Heart left ventricle (tissue), 16 donors: ENCODE results near the gene RRAS2. TPM values are rescaled to one million over a fixed set of nuclear protein-coding genes. Genes with fewer than 3 reads are reported as not detected.

Source experiments
- ATAC-seq, 4 donors: fragments of 200-7000 bp; cut with Tn5 transposase; one replicate each; pipeline ENCODE4 v1.9.1; 2020 to 2022; ENCODE audit warnings: moderate library complexity in 4 of 4, mild to moderate bottlenecking in 3 of 4, moderate number of reproducible peaks in 1 of 4
- DNase-seq, 5 donors: peaks; one replicate each; pipeline ENCODE4 v3.0.0-alpha.2; 2020
- H3K27ac ChIP-seq, 12 donors: fragments of 200-600 bp; sonication (generic) in 4 of 12; one replicate each; pipeline versions ENCODE4 v1.5.0 to v1.8.0; 2016 to 2022; ENCODE audit warnings: mild to moderate bottlenecking in 2 of 12
- H3K27me3 ChIP-seq, 9 donors: fragments of 200-600 bp; sonication (generic) in 2 of 9; one replicate each; pipeline versions ENCODE4 v1.5.1 to v1.8.0; 2016 to 2022; ENCODE audit warnings: mild to moderate bottlenecking in 3 of 9
- H3K36me3 ChIP-seq, 9 donors: fragments of 200-600 bp; sonication (generic) in 2 of 9; one replicate each; pipeline versions ENCODE4 v1.5.0 to v1.8.0; 2018 to 2022; ENCODE audit warnings: mild to moderate bottlenecking in 2 of 9
- H3K4me1 ChIP-seq, 12 donors: fragments of 200-600 bp; sonication (generic) in 4 of 12; one replicate each; pipeline versions ENCODE4 v1.5.0 to v1.8.0; 2016 to 2022; ENCODE audit warnings: mild to moderate bottlenecking in 3 of 12
- H3K4me3 ChIP-seq, 12 donors: fragments of 200-600 bp; sonication (generic) in 4 of 12; one replicate each; pipeline versions ENCODE4 v1.5.0 to v1.8.0; 2017 to 2022; ENCODE audit warnings: mild to moderate bottlenecking in 9 of 12, moderate library complexity in 4 of 12
- H3K9me3 ChIP-seq, 12 donors: fragments of 200-600 bp; sonication (generic) in 4 of 12; one replicate each; pipeline versions ENCODE4 v1.5.0 to v1.8.0; 2016 to 2022; ENCODE audit warnings: mild to moderate bottlenecking in 1 of 12
- CTCF ChIP-seq, 12 donors: fragments of 200-600 bp; sonication (generic) in 4 of 12; IDR thresholded peaks; one replicate each; pipeline versions ENCODE4 v1.5.0 to v1.8.0; 2018 to 2022; ENCODE audit warnings: antibody characterized with exemption in 12 of 12, mild to moderate bottlenecking in 5 of 12
- POLR2A ChIP-seq, 2 donors: fragments of 450-650 bp; IDR thresholded peaks; one replicate each; pipeline ENCODE4 v1.6.1; 2017; ENCODE audit warnings: antibody characterized with exemption in 2 of 2, mild to moderate bottlenecking in 2 of 2, moderate library complexity in 2 of 2
- WGBS, 4 donors: extraction: QIAGEN DNeasy Blood & Tissue Kit in 2 of 4; methylation state at CpG; one replicate each; pipeline versions ENCODE4 v1.1.5 to v1.1.7; 2013 to 2018; 5-methylcytosine and 5-hydroxymethylcytosine counted together
- intact Hi-C, 10 donors: fragments of 100-400 bp; cut with DNase I; formaldehyde crosslinking; loops; one replicate each; pipeline versions ENCODE4 v1.11.1 to v1.14.2; 2022
- polyA plus RNA-seq, 2 donors: library from polyadenylated mRNA; stranded (reverse); fragments of 200-250 nt; gene quantifications; one replicate each; pipeline ENCODE4 v1.2.3, GENCODE V29; 2013
- total RNA-seq, 9 donors: library from RNA; depleted of rRNA in 2 of 9; stranded (reverse); fragments of >200 nt in 2 of 9; fragmentation: NEBNext Ultra II Directional in 3 of 9; extraction: Animal tissue kit (Norgen Biotek cat#: 25700) in 3 of 9; gene quantifications; one replicate each; pipeline versions ENCODE4 v1.1.0 to v1.2.4, GENCODE V29; 2016 to 2023
- donor health status: ischemic (EF 13 %, LVEDD 7.1; RV severe dilation, severe dysfunction).
- donor health status: healthy with polysubstance abuse.
- donor health status: DM: no; HTN: yes; CAD: no.
- donor health status: DM: no; HTN: no; CAD: no.
- donor health status: ischemic (EF 25% LVEDD 6.9; RV normal size, moderate dysfunction).
- donor health status: ischemic (EF 25% LVEDD 5.7; RV mildly dilated, moderate dysfunction).
- donor health status: healthy.
- donor health status: DM: yes; HTN: yes; CAD: no.
- donor health status: ischemic (EF 35%, LVEDD 5.7; RV mildly dilated, moderate dysfunction).
- donor health status: nonischemic (EF 11% LVEDD 7.7; RV severe dilation, severe dysfunction).
- donor health status: DM: yes; HTN: yes; CAD: no.
- donor health status: PGD.
- donor health status: ischemic (EF 29% LVEDD 5.4; RV normal size, mild dysfunction).
- donor health status: nonischemic (EF 23%, LVEDD 6.1; RV moderate dilation, normal function).

The RRAS2 gene
- total and polyA plus RNA-seq, 11 donors = 25.1 to 111 (median 52.4) TPM

- Histone ChIP-seq H3K27ac (no peak overlapping the region), H3K4me3 (no peak overlapping the region), H3K4me1 (no peaks in the 10 kb centered on the region), H3K36me3 (no peaks in the 10 kb centered on the region), H3K27me3 (no peaks in the 10 kb centered on the region), H3K9me3 (no peaks in the 10 kb centered on the region)
- DNase-seq (no peak), ATAC-seq (no peak)
- TF ChIP-seq CTCF (IDR thresholded peaks at IDR 0.05) (no peak), POLR2A (IDR thresholded peaks at IDR 0.05) (no peak)
- intact Hi-C loops = no loop called here
Measured at GRCh38 chr11:14396273-14396672, 37.3 kb upstream of the RRAS2 start.

DNA sequence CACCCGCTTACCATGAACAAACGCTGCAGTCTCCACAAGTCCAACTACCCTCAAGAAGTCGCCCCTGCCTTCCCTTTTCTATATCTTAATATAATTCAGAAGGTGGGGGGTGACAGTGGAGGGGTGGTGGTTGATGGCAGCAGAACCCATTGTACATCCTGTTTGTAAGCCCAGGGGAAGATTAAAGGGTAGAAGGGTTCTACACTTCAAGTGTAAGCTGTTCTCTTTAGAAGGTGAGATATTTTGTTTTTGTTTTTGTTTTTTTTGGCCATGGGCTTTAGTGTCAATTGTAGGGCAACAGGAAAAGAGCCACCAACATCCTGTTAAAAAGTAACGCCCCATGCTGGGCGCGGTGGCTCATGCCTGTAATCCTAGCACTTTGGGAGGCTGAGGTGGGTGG, 34.9 kb upstream of the RRAS2 start:
- ATAC-seq = no peak
- DNase-seq = no peak
- intact Hi-C loops = no loop called here
- WGBS, 4 donors = 81 to 90% (median 88%) methylated on average over 6 of the region's 6 CpGs
- Histone ChIP-seq H3K9me3 (no peaks in the 10 kb centered on the region), H3K4me1 (no peaks in the 10 kb centered on the region), H3K4me3 (no peak overlapping the region), H3K36me3 (no peaks in the 10 kb centered on the region), H3K27ac (no peak overlapping the region), H3K27me3 (no peaks in the 10 kb centered on the region)
- TF ChIP-seq POLR2A (IDR thresholded peaks at IDR 0.05) (no peak), CTCF (IDR thresholded peaks at IDR 0.05) (no peak)

DNA sequence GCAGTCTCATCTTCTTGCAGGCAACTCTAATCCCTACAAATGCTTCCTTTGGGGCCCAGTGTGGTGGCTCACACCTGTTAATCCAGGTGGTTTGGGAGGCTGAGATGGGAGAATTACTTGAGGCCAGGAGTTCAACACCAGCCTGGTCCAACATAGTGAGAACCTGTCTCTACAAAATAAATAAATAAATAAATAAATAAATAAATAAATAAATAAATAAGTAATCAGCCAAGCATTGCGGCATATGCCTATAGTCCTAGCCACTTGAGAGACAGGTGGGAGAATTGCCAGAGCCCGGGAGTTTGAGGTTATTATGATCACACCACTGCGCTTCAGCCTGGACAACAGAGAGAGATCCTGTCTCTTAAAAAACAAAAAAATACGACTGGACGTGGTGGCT, 34.1 kb upstream of the RRAS2 start:
- intact Hi-C loops = no loop called here
- no peak for TF ChIP-seq CTCF (IDR thresholded peaks at IDR 0.05)
- no peak for TF ChIP-seq POLR2A (IDR thresholded peaks at IDR 0.05)
- H3K36me3 ChIP-seq = no peaks in the 10 kb centered on the region

GRCh38 chr11:14390669-14391068, 31.7 kb upstream of the RRAS2 start:
- Histone ChIP-seq H3K36me3 (no peaks in the 10 kb centered on the region), H3K9me3 (no peaks in the 10 kb centered on the region), H3K4me1 (peaks cover 0 to 9% (median 1%) of the 10 kb centered on the region in 12 donors), H3K27ac (no peak overlapping the region), H3K4me3 (no peak overlapping the region), H3K27me3 (no peaks in the 10 kb centered on the region)
- DNase-seq (no peak), ATAC-seq (no peak)
- intact Hi-C loops = no loop called here
- WGBS, 4 donors = 93 to 98% (median 94%) methylated on average over 1 of the region's 1 CpG
- TF ChIP-seq CTCF (IDR thresholded peaks at IDR 0.05) = no peak
- TF ChIP-seq POLR2A (IDR thresholded peaks at IDR 0.05) = no peak

More for the DNA sequence above, 34.1 kb upstream of the RRAS2 start:
- 93 to 97% (median 96%) methylated on average over 5 of the region's 5 CpGs for WGBS, 4 donors
- H3K9me3 ChIP-seq = no peaks in the 10 kb centered on the region
- no peaks in the 10 kb centered on the region for H3K27me3 ChIP-seq
- H3K4me3 ChIP-seq = no peak overlapping the region
- DNase-seq (no peak), ATAC-seq (no peak)
- H3K4me1 ChIP-seq = no peaks in the 10 kb centered on the region
- no peak overlapping the region for H3K27ac ChIP-seq
